Tibial artery (tissue), 4 donors: ENCODE data around the gene INPP4B.

Experiments
- DNase-seq, 2 donors: peaks; one replicate each; pipeline ENCODE4 v3.0.0-alpha.2; 2019
- H3K27ac ChIP-seq, 2 donors: fragments of 200-600 bp; sonication (generic) in 1 of 2; 1 replicate in 1 of 2; 2 replicates in 1 of 2; pipeline ENCODE4 v1.5.1; 2018 to 2019; ENCODE audit warnings: mild to moderate bottlenecking in 1 of 2
- H3K27me3 ChIP-seq, 2 donors: fragments of 200-600 bp; sonication (generic) in 1 of 2; one replicate each; pipeline versions ENCODE4 v1.5.1 to v1.6.0; 2016 to 2019
- H3K36me3 ChIP-seq, 3 donors: fragments of 200-600 bp; sonication (generic) in 2 of 3; one replicate each; pipeline ENCODE4 v1.5.1; 2016 to 2019; ENCODE audit warnings: mild to moderate bottlenecking in 2 of 3
- H3K4me1 ChIP-seq, 4 donors: fragments of 200-600 bp; sonication (generic) in 2 of 4; 1 replicate in 3 of 4; 2 replicates in 1 of 4; pipeline ENCODE4 v1.5.1; 2016 to 2019
- H3K4me3 ChIP-seq, 2 donors: fragments of 200-600 bp; sonication (generic) in 1 of 2; 1 replicate in 1 of 2; 2 replicates in 1 of 2; pipeline ENCODE4 v1.5.1; 2018 to 2019; ENCODE audit warnings: mild to moderate bottlenecking in 2 of 2
- H3K9me3 ChIP-seq, 3 donors: fragments of 200-600 bp; sonication (generic) in 1 of 3; one replicate each; pipeline ENCODE4 v1.5.1; 2016 to 2019
- intact Hi-C: fragments of 100-400 bp; cut with DNase I; formaldehyde crosslinking; loops from one replicate; pipeline ENCODE4 v1.15.0; 2023; ENCODE audit warnings: low total_unique reads
- TF ChIP-seq, protein P1 (sequence below), 2 experiments: fragments of 200-600 bp in 1 of 2; fragments of 450-650 bp in 1 of 2; IDR thresholded peaks; one replicate each; pipeline ENCODE4 v1.5.1; 2017 to 2019; ENCODE audit warnings: antibody characterized with exemption in 2 of 2, mild to moderate bottlenecking in 1 of 2, moderate library complexity in 1 of 2

Gene INPP4B

DNA sequence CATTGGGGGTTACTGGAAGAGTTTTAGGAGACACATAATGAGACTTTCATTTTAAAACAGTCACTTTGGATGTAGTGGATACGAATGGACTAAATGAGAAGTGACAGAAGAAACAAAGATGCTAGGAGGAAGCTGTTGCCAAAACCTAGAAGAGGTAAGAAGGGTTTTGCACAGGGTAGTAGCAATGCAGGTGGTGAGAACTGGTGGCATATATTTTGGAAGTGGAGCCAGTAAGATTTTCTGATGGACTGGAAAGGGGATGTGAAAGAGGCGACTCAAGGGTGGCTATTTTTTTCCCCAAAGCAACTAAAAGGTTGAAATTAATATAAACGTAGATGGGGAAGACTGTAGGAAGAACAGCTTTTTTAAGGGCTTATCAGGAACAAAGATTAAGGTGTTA is 747.7 kb downstream of the INPP4B start:
- no peaks in the 10 kb centered on the region for H3K27me3 ChIP-seq
- H3K36me3 ChIP-seq = no peaks in the 10 kb centered on the region
- DNase-seq = no peak
- H3K9me3 ChIP-seq = no peaks in the 10 kb centered on the region
- H3K27ac ChIP-seq = no peak overlapping the region
- no peak overlapping the region for H3K4me3 ChIP-seq
- TF ChIP-seq, protein P1, sequence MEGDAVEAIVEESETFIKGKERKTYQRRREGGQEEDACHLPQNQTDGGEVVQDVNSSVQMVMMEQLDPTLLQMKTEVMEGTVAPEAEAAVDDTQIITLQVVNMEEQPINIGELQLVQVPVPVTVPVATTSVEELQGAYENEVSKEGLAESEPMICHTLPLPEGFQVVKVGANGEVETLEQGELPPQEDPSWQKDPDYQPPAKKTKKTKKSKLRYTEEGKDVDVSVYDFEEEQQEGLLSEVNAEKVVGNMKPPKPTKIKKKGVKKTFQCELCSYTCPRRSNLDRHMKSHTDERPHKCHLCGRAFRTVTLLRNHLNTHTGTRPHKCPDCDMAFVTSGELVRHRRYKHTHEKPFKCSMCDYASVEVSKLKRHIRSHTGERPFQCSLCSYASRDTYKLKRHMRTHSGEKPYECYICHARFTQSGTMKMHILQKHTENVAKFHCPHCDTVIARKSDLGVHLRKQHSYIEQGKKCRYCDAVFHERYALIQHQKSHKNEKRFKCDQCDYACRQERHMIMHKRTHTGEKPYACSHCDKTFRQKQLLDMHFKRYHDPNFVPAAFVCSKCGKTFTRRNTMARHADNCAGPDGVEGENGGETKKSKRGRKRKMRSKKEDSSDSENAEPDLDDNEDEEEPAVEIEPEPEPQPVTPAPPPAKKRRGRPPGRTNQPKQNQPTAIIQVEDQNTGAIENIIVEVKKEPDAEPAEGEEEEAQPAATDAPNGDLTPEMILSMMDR (IDR thresholded peaks at IDR 0.05) = no peak
- peaks cover 0 to 16% (median 4%) of the 10 kb centered on the region in 4 donors for H3K4me1 ChIP-seq
- intact Hi-C loops = no loop called here

DNA sequence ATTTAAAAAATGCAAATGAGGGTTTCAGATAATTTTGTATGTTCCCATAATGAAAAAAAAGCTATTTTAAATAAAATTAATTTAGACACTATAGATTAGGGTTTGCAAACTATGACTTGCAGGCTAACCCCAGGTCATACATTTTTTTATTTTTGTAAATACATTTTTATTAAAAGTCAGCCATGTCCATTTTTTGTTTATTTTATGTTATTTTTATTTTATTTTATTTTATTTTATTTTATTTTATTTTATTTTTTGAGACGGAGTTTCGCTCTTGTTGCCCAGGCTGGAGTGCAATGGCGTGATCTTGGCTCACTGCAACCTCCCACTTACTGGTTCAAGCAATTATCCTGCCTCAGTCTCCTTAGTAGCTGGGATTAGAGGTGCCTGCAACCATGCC is 749.1 kb downstream of the INPP4B start:
- no peaks in the 10 kb centered on the region for H3K27me3 ChIP-seq
- H3K4me1 ChIP-seq = peaks cover 0 to 17% (median 4%) of the 10 kb centered on the region in 4 donors
- no peak overlapping the region for H3K27ac ChIP-seq

DNA sequence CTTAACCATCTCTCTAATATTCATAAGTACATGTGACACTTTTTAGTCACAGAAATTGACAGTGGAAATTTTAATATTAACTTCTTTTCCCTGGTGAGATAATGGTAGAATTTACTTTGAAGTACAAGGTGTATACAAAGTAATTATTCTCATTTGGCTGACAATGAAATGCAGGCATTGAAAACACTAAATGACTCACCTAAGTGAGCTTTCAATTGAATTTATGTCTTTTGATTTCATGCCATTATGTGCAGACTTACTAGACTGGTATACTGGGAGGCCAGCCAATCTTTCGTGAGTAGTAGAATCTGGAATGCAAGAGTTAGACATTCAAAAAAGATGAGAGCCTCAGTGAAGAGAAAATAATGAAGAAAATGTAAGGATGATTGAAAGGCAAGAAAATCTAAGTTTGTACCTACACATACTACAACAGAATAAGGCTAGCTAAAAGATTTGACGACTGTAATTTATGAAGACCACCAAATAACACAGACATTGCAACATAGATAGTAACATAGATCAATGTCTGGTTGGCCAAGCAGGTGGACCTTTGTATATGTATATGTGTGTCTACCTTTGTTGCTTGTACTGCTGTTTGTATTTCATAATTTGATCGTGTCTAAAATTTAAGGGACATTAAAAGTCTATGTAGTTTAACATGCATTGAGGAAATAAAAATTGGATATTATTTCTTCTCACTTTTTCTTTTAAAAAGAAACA is 750.1 kb downstream of the INPP4B start:
- Histone ChIP-seq H3K27ac (peak overlapping the region in 1 of 2 donors; percentile 53), H3K27me3 (no peaks in the 10 kb centered on the region), H3K4me3 (no peak overlapping the region), H3K9me3 (no peaks in the 10 kb centered on the region), H3K36me3 (no peaks in the 10 kb centered on the region), H3K4me1 (peaks cover 0 to 25% (median 5%) of the 10 kb centered on the region in 4 donors)
- DNase-seq = peak; percentile 38 to 60
- intact Hi-C loops = no loop called here
- TF ChIP-seq, protein P1 (IDR thresholded peaks at IDR 0.05) = no peak

More for the DNA sequence above, 749.1 kb downstream of the INPP4B start:
- H3K9me3 ChIP-seq = no peaks in the 10 kb centered on the region
- no peak overlapping the region for H3K4me3 ChIP-seq
- H3K36me3 ChIP-seq = no peaks in the 10 kb centered on the region
- intact Hi-C loops = no loop called here
- TF ChIP-seq, protein P1 (IDR thresholded peaks at IDR 0.05) = no peak
- no peak for DNase-seq

DNA sequence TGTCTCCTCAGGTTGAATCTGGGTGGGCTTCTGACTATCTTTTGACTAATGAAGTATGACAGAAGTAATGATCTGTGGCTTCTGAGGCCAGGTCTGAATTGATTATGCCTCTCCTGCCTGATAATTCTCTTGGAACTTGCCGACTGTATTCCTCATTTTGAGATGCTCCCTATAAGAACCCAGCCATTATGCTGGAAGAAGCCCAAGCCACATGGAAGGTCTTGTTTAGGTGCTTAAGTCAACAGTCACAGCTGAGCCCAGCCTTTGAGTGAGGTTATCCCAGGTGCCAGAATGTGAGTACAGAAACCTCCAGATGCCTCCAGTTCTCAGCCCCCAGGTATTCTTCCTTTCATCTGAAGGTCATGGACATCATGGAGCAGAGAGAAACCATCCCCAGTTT is 753.2 kb downstream of the INPP4B start:
- intact Hi-C loops = loop anchor here (5.0 kb wide), 1 partner anchor 741 kb away; no protein-coding TSS in a partner anchor
- Histone ChIP-seq H3K4me1 (peaks cover 0 to 51% (median 8%) of the 10 kb centered on the region in 4 donors), H3K27ac (peak overlapping the region in 1 of 2 donors; percentile 72)

DNA sequence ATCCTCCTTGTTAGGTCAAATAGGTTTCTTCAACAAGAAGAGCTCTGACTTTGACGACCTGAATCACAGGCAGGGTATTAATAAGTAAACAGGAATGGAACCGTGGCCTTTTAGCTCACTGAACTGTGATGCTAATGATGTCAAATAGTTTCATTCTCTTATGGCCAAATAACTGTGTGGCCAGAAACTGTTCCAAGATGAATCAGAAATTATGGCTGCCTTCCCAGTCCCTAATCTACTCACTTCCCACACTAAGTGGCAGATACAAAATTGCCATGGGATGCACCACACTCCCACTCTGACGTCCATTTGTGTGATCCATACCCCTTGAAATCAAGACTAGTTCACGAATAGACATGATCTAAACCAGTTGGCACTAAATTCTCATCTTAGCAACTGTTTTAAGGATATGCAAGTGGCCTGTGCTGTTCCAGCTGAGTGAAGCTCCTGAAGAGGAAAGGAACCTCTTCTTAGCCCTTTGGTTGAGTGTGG is 754.4 kb downstream of the INPP4B start:
- intact Hi-C loops = loop anchor here (5.0 kb wide), 1 partner anchor 739 kb away; no protein-coding TSS in a partner anchor
- no peaks in the 10 kb centered on the region for H3K27me3 ChIP-seq
- H3K4me3 ChIP-seq = no peak overlapping the region
- peaks cover 0 to 49% (median 8%) of the 10 kb centered on the region in 4 donors for H3K4me1 ChIP-seq
- H3K27ac ChIP-seq = peak overlapping the region; percentile 72 to 73
- H3K36me3 ChIP-seq = no peaks in the 10 kb centered on the region
- no peaks in the 10 kb centered on the region for H3K9me3 ChIP-seq
- TF ChIP-seq, protein P1 (IDR thresholded peaks at IDR 0.05) = no peak
- peak; percentile 30 to 66 for DNase-seq

More for the DNA sequence above, 753.2 kb downstream of the INPP4B start:
- TF ChIP-seq, protein P1 (IDR thresholded peaks at IDR 0.05) = no peak
- Histone ChIP-seq H3K9me3 (no peaks in the 10 kb centered on the region), H3K27me3 (no peaks in the 10 kb centered on the region), H3K36me3 (no peaks in the 10 kb centered on the region), H3K4me3 (no peak overlapping the region)
- DNase-seq = no peak
